ENCODE data around the gene ASTN2.

ASTN2 gene

GRCh38 chr9:116767219-116767618, 647.6 kb downstream of the ASTN2 start:
- DNase-seq, result no peak

- DNase-seq, result no peak
Measured at GRCh38 chr9:116765011-116765410, 649.8 kb downstream of the ASTN2 start.

GRCh38 chr9:116763770-116764169, 651.1 kb downstream of the ASTN2 start:
- DNase-seq, result no peak

GRCh38 chr9:116760636-116761035, 654.2 kb downstream of the ASTN2 start:
- DNase-seq, result no peak

GRCh38 chr9:116757030-116757429, 657.8 kb downstream of the ASTN2 start:
- no peak for DNase-seq

GRCh38 chr9:116753389-116753788, 661.5 kb downstream of the ASTN2 start:
- DNase-seq, result no peak

GRCh38 chr9:116750510-116750909, 664.3 kb downstream of the ASTN2 start:
- DNase-seq, result no peak

GRCh38 chr9:116749772-116750171, 665.1 kb downstream of the ASTN2 start:
- DNase-seq, result no peak

- no peak for DNase-seq
Measured at GRCh38 chr9:116749176-116749575, 665.7 kb downstream of the ASTN2 start.

- DNase-seq, result no peak
Measured at GRCh38 chr9:116741742-116742141, 673.1 kb downstream of the ASTN2 start.

GRCh38 chr9:116741086-116741740, 673.6 kb downstream of the ASTN2 start:
- DNase-seq, result no peak

GRCh38 chr9:116737152-116737546, 677.7 kb downstream of the ASTN2 start:
- DNase-seq, result peak; percentile 83

GRCh38 chr9:116736399-116737151, 678.3 kb downstream of the ASTN2 start:
- no peak for DNase-seq

GRCh38 chr9:116733010-116733641, 681.7 kb downstream of the ASTN2 start:
- DNase-seq, result no peak

- DNase-seq, result no peak
Measured at GRCh38 chr9:116726602-116727001, 688.3 kb downstream of the ASTN2 start.

GRCh38 chr9:116724123-116724522, 690.7 kb downstream of the ASTN2 start:
- no peak for DNase-seq

- no peak for DNase-seq
Measured at GRCh38 chr9:116721944-116722343, 692.9 kb downstream of the ASTN2 start.

- DNase-seq, result no peak
Measured at GRCh38 chr9:116721411-116721810, 693.4 kb downstream of the ASTN2 start.

- DNase-seq, result no peak
Measured at GRCh38 chr9:116720111-116720510, 694.7 kb downstream of the ASTN2 start.

- no peak for DNase-seq
Measured at GRCh38 chr9:116718111-116718510, 696.7 kb downstream of the ASTN2 start.

- no peak for DNase-seq
Measured at GRCh38 chr9:116717150-116717549, 697.7 kb downstream of the ASTN2 start.

GRCh38 chr9:116716438-116716837, 698.4 kb downstream of the ASTN2 start:
- DNase-seq, result no peak

- DNase-seq, result no peak
Measured at GRCh38 chr9:116715751-116716150, 699.1 kb downstream of the ASTN2 start.

GRCh38 chr9:116713271-116713670, 701.6 kb downstream of the ASTN2 start:
- DNase-seq, result no peak

Measured in suppressor macrophage treated with lipopolysaccharide for 4 hours (primary cell).